RWPE1 (cell line): ENCODE results near the gene GRK6.

ENCODE experiments used
- CTCF ChIA-PET: fragments of 350-600 bp; sonication (Branson Sonifier 250); formaldehyde crosslinking; extraction: SDS; loops from one replicate; lab custom pipeline; 2021; lab: Yijun Ruan, JAX
- POLR2A ChIA-PET: fragments of 400-600 bp; formaldehyde crosslinking; extraction: SDS; loops from one replicate; lab custom pipeline; 2020; ENCODE audit warnings: antibody characterized with exemption; ENCODE audit not compliant: low non-redundant PET; lab: Yijun Ruan, JAX
- DNase-seq: peaks from one replicate; pipeline ENCODE4 v3.0.0; 2012; ENCODE audit warnings: low spot score
- H3K27ac ChIP-seq: fragments of 450-650 bp; 2 replicates; pipeline ENCODE4 v1.5.1; 2017
- CTCF ChIP-seq: fragments of 450-650 bp; conservative IDR thresholded peaks from 2 replicates; pipeline ENCODE4 v1.5.1; 2017; ENCODE audit warnings: low read depth, mild to moderate bottlenecking

The GRK6 gene

DNA sequence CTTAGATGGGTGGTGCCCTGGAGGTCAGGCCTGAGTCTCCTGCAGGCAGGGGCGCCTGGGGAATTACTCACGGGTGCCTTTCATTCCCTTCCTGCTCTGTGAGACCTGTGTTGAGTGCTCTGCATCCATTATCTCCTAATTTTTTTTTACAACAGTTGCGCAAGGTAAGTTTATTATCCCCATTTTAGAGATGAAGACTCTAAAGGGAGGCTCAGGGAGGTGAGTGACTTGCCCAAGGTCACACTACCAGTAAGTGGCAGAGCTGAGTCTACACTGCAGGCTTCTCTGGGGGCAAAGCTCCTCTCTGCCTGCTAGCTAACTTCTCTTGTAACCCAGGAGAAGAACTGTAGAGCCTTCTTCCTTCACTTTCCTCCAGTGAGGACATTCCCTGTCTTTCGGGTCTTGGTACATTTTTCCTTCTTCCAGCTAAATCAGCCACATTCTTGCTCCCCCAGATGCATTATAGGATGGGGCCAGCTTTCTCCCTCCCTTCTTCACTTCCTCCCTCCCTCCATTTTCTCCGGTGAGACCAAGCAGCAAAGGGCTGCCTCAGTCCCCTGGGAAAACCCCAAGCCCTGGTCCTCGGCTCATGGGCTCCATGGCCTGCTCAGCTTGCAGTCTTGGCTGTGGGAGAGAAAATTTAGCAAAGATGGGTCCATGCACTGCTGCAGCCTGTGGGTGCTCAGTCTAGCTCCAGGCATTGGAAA, 21.9 kb downstream of the GRK6 start:
- POLR2A ChIA-PET = interaction anchor here (0.8 to 1.7 kb wide), 4 partner anchors 18 to 46 kb away, joined by 3 to 11 read pairs (median 5); partner anchors contain the start of gene GRK6
- TF ChIP-seq CTCF = no peak
- CTCF ChIA-PET = interaction anchor here (0.6 to 12.5 kb wide), 7 partner anchors 9 to 627 kb away, joined by 3 to 148 read pairs (median 5); no protein-coding TSS in a partner anchor
- no peak for DNase-seq
- peak overlapping the region; percentile 88 for H3K27ac ChIP-seq

DNA sequence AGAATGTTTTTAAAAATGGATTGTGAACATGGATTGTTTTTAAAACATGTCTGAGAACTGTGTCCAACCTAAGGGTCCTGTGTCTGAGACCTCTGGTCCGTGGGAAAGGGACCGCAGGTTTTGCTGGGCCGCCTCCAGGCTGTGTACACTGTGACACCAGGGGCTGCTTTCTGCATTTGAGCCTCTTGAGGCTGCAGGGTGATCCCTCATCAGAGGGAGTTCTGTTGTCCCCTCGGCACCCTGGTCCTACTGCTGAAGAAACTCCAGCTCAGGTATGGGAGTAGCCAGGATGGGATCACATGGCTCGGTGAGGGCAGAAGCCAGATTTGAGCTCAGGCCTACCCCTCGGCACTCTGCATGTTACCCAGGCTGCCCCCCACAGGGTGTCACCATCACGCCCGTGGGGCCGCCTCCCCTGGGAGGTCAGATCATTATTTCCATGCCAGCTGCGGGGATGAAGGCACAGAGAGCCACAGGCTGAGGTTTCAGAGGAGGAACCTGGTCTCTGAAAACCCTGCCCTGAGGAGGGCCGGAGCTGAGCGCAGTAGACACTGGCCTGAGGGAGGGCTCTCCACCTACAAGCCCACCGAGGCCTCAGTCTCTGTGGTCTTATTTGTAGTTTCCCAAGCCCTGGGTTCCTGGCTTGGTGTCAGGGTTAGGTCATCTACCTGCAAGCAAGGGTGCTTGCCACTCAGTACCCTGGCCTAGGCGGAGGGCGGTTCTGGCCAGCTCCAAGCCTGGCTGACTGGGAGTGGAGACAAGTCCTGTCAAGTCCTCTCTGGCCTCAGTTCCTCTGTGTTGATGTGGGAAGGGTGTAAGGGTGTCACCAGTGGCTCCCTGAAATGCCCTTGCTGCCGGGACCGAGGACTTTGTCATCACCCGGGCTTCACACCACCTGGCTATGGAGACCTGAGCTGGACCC, 22.9 kb downstream of the GRK6 start:
- peak overlapping the region; percentile 88 for H3K27ac ChIP-seq
- CTCF ChIA-PET = interaction anchor here (0.6 to 12.5 kb wide), 5 partner anchors 23 to 1003 kb away, joined by 3 to 148 read pairs (median 5); partner anchors contain the start of gene GRK6
- no peak for DNase-seq
- TF ChIP-seq CTCF = no peak
- POLR2A ChIA-PET = interaction anchor here (1.1 kb wide), 2 partner anchors 19 to 23 kb away, joined by 3 read pairs; partner anchors contain the start of gene GRK6

DNA sequence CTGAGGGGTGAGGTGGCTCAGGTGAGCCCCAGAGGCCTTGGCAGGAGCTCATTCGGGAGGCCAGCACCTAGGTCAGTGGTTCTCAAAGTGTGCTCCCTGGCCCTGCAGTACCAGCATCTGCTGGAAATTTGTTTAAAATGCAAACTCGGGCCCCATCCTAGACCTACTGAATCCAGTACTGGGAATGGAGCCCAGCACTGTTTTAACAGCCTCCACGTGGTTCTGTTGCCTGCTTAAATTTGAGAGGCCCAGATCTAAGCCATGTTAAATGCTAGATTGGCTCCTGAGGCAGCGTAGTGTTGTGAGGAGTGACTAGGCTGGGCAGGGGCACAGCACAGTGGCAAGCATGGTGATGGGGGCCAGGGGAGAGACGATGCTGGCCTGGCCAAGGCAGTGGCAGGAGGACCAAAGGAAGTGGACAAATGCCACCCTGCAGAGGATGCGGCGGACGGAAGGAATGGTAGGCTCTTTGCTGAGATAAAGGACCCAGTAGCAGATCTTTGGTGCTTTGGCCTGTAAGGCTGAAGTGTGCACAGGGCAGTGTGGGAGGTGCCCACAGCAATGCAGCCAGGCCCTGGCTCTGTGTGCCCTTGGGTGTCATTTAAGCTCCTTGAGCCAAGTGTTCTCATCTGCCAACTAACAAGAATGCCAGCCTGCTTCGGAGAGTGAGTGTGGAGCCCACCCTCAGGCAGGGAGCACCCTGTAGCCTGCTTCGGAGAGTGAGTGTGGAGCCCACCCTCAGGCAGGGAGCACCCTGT, 24.4 kb downstream of the GRK6 start:
- ChIA-PET CTCF (interaction anchor here (1.0 to 12.5 kb wide), 4 partner anchors 10 to 271 kb away, joined by 3 to 210 read pairs (median 76); partner anchors contain the start of gene PFN3), POLR2A (interaction anchor here (0.6 to 1.1 kb wide), 2 partner anchors 24 to 46 kb away, joined by 3 to 4 read pairs; partner anchors contain the start of gene GRK6)
- TF ChIP-seq CTCF = no peak
- H3K27ac ChIP-seq = peak overlapping the region; percentile 88; the same call in 1 of the 2 replicates
- no peak for DNase-seq

- DNase-seq = no peak
- CTCF ChIA-PET = interaction anchor here (0.8 to 11.5 kb wide), 8 partner anchors 8 to 341 kb away, joined by 3 to 210 read pairs (median 6); partner anchors contain the start of gene PFN3
- TF ChIP-seq CTCF = no peak
- H3K27ac ChIP-seq = peak overlapping the region; percentile 84; the same call in 1 of the 2 replicates
- POLR2A ChIA-PET = interaction anchor here (0.8 kb wide), 1 partner anchor 50 kb away, joined by 4 read pairs; no protein-coding TSS in a partner anchor
Observed at GRCh38 chr5:177452688-177453638, 26.5 kb downstream of the GRK6 start.

DNA sequence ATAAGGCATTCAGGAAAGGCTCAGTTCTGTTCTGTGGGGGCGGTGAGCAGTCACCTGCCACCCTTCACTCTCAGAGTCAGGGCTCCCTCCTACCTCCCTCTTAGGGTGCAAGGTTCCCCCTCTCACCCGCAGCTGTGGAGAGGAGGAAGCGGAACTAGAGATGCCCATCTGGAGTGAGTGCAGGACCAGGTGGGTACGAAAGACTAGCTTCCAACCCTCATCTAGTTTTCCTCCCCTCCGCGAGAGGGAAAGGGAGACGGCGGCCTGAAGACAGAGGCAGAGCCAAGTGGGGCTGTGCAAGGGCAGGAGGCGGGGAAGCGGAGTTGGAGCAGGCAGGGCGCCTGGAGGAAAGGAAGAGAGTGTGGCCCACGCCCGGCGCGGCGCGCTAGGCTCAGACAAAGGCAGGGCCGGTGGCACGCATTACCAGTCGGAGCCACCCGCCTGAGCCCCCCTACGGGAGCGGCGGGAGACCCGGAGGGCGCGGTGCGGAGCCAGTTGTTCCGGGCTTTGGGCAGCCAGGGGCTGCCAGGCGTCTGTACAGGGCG, 27.4 kb downstream of the GRK6 start:
- no peak for DNase-seq
- no peak for TF ChIP-seq CTCF
- H3K27ac ChIP-seq = peak overlapping the region; percentile 84
- CTCF ChIA-PET = interaction anchor here (0.6 to 11.5 kb wide), 17 partner anchors 9 to 743 kb away, joined by 3 to 210 read pairs (median 5); partner anchors contain the start of genes MXD3, PFN3 and RGS14
- POLR2A ChIA-PET = interaction anchor here (1.9 to 2.5 kb wide), 2 partner anchors 28 to 50 kb away, joined by 7 to 20 read pairs; partner anchors contain the start of gene GRK6
